ENCODE results near the gene HSPA1A. TPM values are rescaled to one million over a fixed set of nuclear protein-coding genes. Genes with fewer than 3 reads are reported as not detected.
A peak's percentile ranks its signal among the peaks of the same experiment; 100 is the strongest.

The HSPA1A gene
- total and polyA plus RNA-seq, 9 of the 15 experiments (the other 6 are each of a cell fraction or from before 2014, with no cell fraction given) = 2.2 to 273 (median 107) TPM

- TF ChIP-seq ZNF740 (CRISPR knock-in tag; IDR thresholded peaks at IDR 0.05) (peak; percentile 73), ZNF740 (tag; IDR thresholded peaks at IDR 0.05) (peak; percentile 10 to 97; a peak in 2 of 4 replicates), ZFP1 (CRISPR knock-in tag; IDR thresholded peaks at IDR 0.05) (peak; percentile 54; the same call in 1 of the 2 replicates), ZNF277 (CRISPR knock-in tag; IDR thresholded peaks at IDR 0.05; ENCODE audit: borderline replicate concordance) (no peak), PATZ1 (CRISPR knock-in tag; IDR thresholded peaks at IDR 0.05; ENCODE audit: borderline replicate concordance) (peak; percentile 82), ZNF274 (IDR thresholded peaks at IDR 0.05; ENCODE audit: borderline replicate concordance, low read depth, low read length) (no peak), SMARCE1 (IDR thresholded peaks at IDR 0.05) (no peak), STAG1 (CRISPR knock-in tag; IDR thresholded peaks at IDR 0.05; ENCODE audit: borderline replicate concordance) (no peak), NFIX (CRISPR knock-in tag; IDR thresholded peaks at IDR 0.05; ENCODE audit: low read depth) (no peak; the same call in 1 of the 2 replicates), FOXJ3 (CRISPR knock-in tag; IDR thresholded peaks at IDR 0.05) (no peak), MEIS2 (IDR thresholded peaks at IDR 0.05; ENCODE audit: partially characterized antibody) (no peak), TEAD2 (tag; IDR thresholded peaks at IDR 0.05) (no peak), FUS (optimal IDR thresholded peaks at IDR 0.05; ENCODE audit: low read depth, low read length) (no peak), SMC3 (conservative IDR thresholded peaks at IDR 0.05; ENCODE audit: insufficient read depth, low read depth, low read length) (no peak), RFX7 (CRISPR knock-in tag; IDR thresholded peaks at IDR 0.05) (no peak), NCOR1 (IDR thresholded peaks at IDR 0.05) (no peak), SUPT5H (IDR thresholded peaks at IDR 0.05) (peak; percentile 81), WHSC1 (IDR thresholded peaks at IDR 0.05; ENCODE audit: low read length) (no peak), MBD1 (CRISPR knock-in tag; IDR thresholded peaks at IDR 0.05) (no peak), ZNF311 (CRISPR knock-in tag; IDR thresholded peaks at IDR 0.05) (no peak), ZNF324 (CRISPR knock-in tag; IDR thresholded peaks at IDR 0.05) (peak; percentile 58)
Observed at GRCh38 chr6:31822036-31822821, 6.9 kb downstream of the HSPA1A start (continued).
